HG02943 (cell line): Measurements from ENCODE around the gene BIN1.
"Not testable (repeated sequence)": the region's sequence is repeated elsewhere in the genome, so short reads cannot be mapped to it uniquely, and the experiment has no call there.

Source experiments
- ATAC-seq: cut with Tn5 transposase; IDR thresholded peaks from one replicate; pipeline ENCODE4 v1.9.1; 2021; ENCODE audit warnings: mild to moderate bottlenecking, low read depth, moderate library complexity; ENCODE audit not compliant: unreplicated experiment

The BIN1 gene

GRCh38 chr2:127034883-127035611 is 71.9 kb downstream of the BIN1 start:
- peak; percentile 74 for ATAC-seq

- ATAC-seq = no peak
These were observed 72.9 kb downstream of the BIN1 start for GRCh38 chr2:127034051-127034450.

GRCh38 chr2:127032621-127033020 is 74.3 kb downstream of the BIN1 start:
- ATAC-seq = no peak

DNA sequence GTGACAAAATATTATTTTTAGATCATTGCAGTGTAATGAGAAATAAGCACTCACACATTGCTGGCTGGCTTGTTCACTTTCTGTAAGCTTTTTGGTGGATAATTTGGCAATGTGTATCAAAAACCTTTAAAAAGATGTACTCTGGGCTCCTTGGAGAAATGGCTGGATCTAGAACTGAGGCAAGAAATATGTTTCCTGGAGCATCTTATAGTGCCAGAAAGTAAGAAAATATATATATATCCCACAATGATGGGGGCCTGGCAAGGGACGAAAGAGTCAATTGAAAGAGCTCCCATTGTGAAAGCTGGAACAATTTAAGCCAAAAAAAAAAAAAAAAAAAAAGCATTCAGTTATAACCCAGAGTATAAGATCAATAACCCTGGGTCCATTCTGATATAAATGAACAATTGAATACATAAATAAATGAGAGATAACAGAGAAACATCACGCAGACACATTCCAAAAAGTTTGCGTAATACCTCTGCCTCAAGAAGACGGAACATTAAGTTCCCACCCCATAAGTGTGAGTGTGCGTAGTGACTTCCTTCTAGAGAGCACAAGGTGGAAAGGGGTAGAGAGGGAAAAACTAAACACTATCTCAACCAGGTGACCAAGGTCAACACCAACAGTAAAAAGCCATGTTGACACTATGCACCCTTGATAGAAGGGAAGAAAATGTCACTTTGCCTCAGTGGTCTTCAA is 77.5 kb downstream of the BIN1 start:
- no peak for ATAC-seq

GRCh38 chr2:127028745-127029144 is 78.2 kb downstream of the BIN1 start:
- ATAC-seq = not testable (repeated sequence)

DNA sequence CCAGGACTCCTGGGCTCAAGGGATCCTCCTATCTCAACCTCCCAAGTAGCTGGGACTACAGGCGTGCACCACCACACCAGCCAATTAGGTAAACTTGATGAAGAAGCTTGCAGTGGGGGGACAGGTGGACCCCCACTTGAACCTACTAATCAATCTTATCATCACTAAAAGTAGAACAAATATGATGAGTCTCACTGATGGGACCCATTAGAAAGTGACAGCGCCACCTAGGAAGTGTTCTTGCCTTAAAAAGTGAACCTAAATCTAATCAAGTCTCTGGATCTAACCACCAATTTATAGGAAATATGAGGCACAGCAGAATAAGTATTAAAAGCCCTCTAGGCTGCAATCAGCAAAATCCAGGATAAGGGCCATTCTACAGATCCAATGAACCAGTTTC is 79.2 kb downstream of the BIN1 start:
- no peak for ATAC-seq

DNA sequence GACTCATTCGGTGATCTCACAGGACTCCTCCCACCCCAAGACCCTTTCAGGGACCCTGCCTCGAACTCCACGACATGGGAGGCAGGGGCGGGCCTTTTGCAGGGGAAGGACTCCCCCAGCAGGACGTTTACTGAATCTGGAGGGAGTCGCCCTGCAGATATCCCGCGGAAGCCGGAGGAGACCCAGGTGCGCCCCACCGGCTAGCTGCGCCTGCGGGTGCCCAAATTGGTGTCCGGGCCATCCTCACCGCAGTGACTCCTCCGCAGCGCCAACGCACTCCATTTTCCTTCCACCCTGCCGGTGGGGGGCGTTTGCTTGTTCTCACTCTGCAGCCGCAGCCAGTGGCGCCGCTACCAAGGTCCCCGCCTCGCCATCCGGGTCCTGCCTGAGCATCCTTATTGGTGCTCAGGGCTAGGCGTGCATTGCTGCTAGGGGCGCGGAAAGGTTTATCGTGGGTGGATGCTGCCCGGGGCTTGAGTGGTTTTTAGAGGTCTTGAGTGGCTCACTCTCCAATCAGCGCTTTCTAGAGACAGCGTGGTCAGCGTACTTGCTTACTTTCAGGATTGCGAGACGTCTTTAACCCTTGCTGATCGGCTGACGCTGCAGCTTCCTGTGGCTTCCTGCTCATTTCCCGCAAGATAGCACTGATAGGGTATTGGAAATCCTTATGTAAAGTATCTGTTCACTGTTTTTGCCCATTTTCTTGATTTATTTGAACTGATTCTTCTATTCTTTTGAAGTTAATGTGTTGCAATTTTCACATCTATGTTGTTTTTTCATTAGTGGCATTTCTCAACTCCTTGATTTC is 81.4 kb downstream of the BIN1 start:
- ATAC-seq = peak; percentile 94

DNA sequence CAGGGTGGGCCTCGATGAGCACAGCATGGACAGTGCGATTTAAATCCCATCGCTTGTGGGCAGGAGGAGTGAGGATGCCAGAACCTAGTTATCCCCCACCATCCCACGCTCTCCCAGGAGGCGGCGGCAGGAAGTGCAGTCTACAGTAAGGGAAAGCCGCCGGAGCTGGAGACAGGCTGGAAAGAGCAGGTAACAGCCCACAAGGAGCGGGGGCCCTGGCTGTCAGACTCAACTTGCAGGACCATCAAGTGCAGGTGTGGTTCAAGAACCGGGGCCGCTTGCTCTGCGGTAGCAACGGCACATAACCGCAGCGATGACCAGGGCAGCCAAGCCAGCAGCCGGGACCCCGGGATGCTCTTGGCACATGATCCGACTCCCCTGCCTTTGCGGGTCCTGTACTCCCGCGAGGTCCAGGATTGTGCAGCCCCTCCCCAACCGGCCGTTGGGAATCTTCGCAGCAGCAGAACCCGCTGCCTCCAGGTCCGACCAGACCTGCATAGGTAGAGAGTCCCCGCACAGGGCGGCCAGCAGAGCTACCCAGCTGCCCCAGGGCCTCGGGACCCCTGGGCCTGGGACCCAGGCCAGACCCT is 82.1 kb downstream of the BIN1 start:
- peak; percentile 16 for ATAC-seq

DNA sequence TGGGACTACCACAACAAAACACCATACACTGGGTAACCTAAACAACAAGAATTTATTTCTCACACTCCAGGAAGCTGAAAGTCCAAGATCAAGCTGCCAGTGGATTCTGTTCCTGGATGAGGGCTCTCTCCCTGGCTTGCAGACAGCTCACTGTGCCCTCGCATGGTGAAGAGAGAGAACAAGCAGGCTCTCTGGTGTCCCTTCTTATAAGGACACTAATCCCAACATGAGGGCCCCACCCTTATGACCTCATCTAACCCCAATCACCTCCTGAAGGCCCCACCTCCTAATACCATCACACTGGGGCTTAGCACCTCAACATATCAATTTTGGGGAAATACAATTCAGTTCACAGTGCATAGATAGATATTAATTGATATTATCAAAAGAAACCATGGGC is 83.5 kb downstream of the BIN1 start:
- ATAC-seq = no peak

- ATAC-seq = no peak
These were observed 84.1 kb downstream of the BIN1 start for GRCh38 chr2:127022817-127023216.

GRCh38 chr2:127020536-127020935 is 86.4 kb downstream of the BIN1 start:
- no peak for ATAC-seq

- no peak for ATAC-seq
These were observed 89.4 kb downstream of the BIN1 start for GRCh38 chr2:127017548-127017947.

DNA sequence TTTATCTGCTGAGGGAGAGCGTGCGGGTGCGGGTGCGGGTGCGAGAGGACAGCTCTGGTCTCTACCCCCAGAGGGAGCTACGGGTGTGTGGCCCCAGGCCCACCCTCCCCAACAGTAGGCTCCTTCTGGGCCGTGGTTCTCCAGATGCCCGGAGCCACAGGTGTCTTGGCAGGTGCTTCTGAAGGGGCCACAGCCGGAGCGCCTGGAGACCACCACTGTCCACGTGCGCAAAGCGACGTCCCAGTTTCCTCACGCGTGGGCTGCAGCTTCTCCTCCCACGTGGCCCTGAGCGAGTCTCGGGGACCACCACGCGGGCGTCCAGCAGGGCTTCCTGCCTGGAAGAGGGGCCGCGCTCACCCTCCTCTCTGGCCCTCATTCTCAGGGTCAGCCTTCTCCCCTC is 90.6 kb downstream of the BIN1 start:
- no peak for ATAC-seq

DNA sequence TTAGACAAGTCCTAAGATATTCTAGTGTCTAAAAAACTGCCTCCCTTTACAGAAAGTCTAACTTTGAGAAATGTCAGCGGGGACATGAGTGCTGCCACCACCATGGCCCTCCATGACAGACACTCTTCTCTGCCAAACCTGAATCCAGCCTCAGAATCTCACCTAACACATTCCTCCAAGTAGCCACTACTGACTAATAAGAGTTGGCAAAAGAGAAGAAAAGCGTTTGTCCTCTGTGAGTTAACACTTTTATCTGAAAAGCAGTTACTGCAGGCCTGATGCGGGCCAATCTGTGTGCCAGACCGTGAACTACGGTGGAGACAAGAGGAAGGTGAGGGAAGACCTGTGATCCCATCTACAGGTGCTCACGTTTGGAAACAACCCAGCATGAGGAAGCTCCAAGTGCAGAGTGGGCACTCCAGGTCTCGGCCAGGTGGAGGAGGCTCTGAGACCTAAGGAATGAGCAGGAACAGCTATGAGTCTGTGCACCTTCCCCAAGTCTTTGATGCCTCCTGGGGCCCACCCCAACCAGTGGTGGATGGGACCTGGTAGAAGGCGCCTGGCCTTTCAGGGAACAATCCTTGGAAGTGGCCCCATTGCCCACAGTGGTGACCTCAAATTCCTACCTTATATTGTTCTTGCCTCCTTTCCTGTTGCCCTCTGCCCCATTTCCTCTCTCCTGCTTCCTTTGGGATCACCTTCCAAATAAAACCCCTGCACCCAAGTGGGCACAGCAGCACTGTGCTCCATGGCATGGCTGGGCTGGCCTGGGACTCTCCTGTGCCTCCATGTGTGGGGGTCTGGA is 91.6 kb downstream of the BIN1 start:
- no peak for ATAC-seq

GRCh38 chr2:127014630-127015029 is 92.3 kb downstream of the BIN1 start:
- ATAC-seq = no peak

DNA sequence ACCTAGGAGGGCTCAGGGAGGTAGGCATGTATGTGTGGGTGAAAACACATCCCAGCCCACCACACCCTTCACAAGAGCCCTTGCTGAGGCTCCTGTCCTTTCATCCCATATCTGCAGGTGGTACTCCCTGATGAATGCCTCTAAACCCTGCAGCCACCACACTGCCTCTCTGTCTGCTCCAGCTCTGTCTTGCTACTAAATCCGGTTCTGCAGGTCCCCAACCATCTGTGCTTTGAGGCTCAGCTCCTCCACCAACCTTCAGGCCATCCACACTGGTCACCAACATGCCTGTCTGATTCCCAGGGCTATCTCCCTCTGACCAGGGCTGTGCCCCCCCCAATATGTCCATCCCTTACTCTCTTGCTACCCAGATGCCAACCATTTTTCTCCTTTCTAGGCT is 92.7 kb downstream of the BIN1 start:
- no peak for ATAC-seq

DNA sequence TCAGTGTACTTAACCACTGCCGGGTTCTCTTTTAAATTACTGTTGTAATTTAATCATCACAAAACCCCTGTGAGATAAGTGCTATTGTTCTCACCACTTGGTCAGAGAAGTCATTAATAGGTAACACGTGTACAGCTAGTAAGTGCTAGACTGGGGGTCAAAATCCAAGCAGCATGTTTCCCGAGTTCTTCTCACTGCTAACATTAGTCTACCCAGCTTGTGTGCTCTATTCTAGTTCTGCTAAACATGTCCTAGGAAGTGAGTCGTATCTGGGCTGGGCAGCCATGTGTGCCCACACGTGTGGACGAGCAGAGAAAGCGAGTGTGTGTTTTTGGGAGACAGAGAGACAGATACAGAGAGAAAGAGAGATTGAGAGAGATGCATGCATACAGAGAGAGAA is 94.1 kb downstream of the BIN1 start:
- ATAC-seq = no peak

DNA sequence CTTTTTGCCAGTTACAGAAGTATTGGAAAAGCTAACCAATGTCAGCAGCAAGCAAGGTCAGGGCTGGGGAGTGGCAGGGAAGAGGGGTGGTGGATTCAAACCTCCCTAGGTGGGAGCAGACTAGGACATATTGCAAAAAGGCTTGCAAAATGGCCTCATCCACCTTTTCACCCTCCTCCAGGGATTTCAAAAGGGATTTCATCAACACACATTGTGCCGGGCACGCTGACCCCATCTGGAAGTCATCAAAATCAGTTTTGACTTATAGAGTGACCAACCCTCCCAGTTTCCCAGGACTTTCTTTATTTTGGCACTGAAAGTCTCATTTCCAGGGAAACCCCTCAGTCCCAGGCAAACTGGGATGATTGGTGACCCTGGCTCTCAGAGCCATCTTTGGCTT is 94.7 kb downstream of the BIN1 start:
- no peak for ATAC-seq

GRCh38 chr2:127011796-127012195 is 95.2 kb downstream of the BIN1 start:
- ATAC-seq = no peak

GRCh38 chr2:127011231-127011661 is 95.7 kb downstream of the BIN1 start:
- no peak for ATAC-seq
